SK-N-SH treated with all-trans-retinoic acid at 6 μM for 48 hours (cell line): ENCODE measurements around the gene PF4V1.

Experiments
- ATAC-seq: fragments of 200-7000 bp; cut with Tn5 transposase; 3 replicates; pipeline ENCODE4 v1.9.1; 2020; ENCODE audit warnings: mild to moderate bottlenecking, moderate library complexity
- ARNTL ChIP-seq: fragments of 450-650 bp; formaldehyde crosslinking; IDR thresholded peaks from 2 replicates; pipeline ENCODE4 v1.5.0; 2020; ENCODE audit warnings: low read depth, mild to moderate bottlenecking, moderate library complexity, borderline replicate concordance
- BACH2 ChIP-seq: fragments of 250-450 bp; sonication (Bioruptor Pico); IDR thresholded peaks from 2 replicates; pipeline ENCODE4 v1.9.0; 2021; ENCODE audit warnings: mild to moderate bottlenecking, borderline replicate concordance
- CSDC2 ChIP-seq: fragments of 250-450 bp; sonication (Bioruptor Pico); IDR thresholded peaks from 2 replicates; pipeline ENCODE4 v1.5.0; 2020; ENCODE audit warnings: mild to moderate bottlenecking, moderate library complexity
- ESRRG ChIP-seq: fragments of 250-450 bp; sonication (Bioruptor Pico); IDR thresholded peaks from 2 replicates; pipeline ENCODE4 v1.6.1; 2021; ENCODE audit warnings: mild to moderate bottlenecking
- GLIS3 ChIP-seq: fragments of 250-450 bp; sonication (Bioruptor Pico); IDR thresholded peaks from 2 replicates; pipeline ENCODE4 v1.5.0; 2020; ENCODE audit warnings: mild to moderate bottlenecking, moderate library complexity
- ISL1 ChIP-seq: fragments of 250-450 bp; sonication (Bioruptor Pico); IDR thresholded peaks from 2 replicates; pipeline ENCODE4 v2.1.2; 2022; ENCODE audit warnings: mild to moderate bottlenecking, moderate library complexity
- RARB ChIP-seq: fragments of 250-450 bp; sonication (Bioruptor Pico); IDR thresholded peaks from 2 replicates; pipeline ENCODE4 v1.8.0; 2021; ENCODE audit warnings: mild to moderate bottlenecking, moderate library complexity
- TCF4 ChIP-seq: fragments of 250-450 bp; sonication (Bioruptor Pico); IDR thresholded peaks from 2 replicates; pipeline ENCODE4 v1.8.0; 2021; ENCODE audit warnings: mild to moderate bottlenecking, moderate library complexity, borderline replicate concordance
- TOX ChIP-seq: fragments of 250-450 bp; sonication (Bioruptor Pico); IDR thresholded peaks from 2 replicates; pipeline ENCODE4 v1.8.0; 2021; ENCODE audit warnings: mild to moderate bottlenecking, moderate library complexity, borderline replicate concordance
- ZC3H10 ChIP-seq: fragments of 250-450 bp; sonication (Bioruptor Pico); IDR thresholded peaks from 2 replicates; pipeline ENCODE4 v1.5.1; 2021; ENCODE audit warnings: mild to moderate bottlenecking, moderate library complexity
- ZFP30 ChIP-seq: fragments of 450-650 bp; formaldehyde crosslinking; IDR thresholded peaks from 2 replicates; pipeline ENCODE4 v1.5.0; 2022; ENCODE audit warnings: mild to moderate bottlenecking, moderate library complexity
- ZNF565 ChIP-seq: fragments of 450-650 bp; formaldehyde crosslinking; conservative IDR thresholded peaks from 2 replicates; pipeline ENCODE4 v1.5.0; 2020; ENCODE audit warnings: low read depth, mild to moderate bottlenecking, moderate library complexity
- ZNF70 ChIP-seq: fragments of 450-650 bp; formaldehyde crosslinking; IDR thresholded peaks from 2 replicates; pipeline ENCODE4 v1.5.0; 2020; ENCODE audit warnings: mild to moderate bottlenecking, moderate library complexity
- ZNF8 ChIP-seq: fragments of 450-650 bp; formaldehyde crosslinking; IDR thresholded peaks from 2 replicates; pipeline ENCODE4 v1.5.0; 2020; ENCODE audit warnings: mild to moderate bottlenecking, moderate library complexity
- TF ChIP-seq, protein P1 (sequence below): fragments of 250-450 bp; sonication (Bioruptor Pico); IDR thresholded peaks from 2 replicates; pipeline ENCODE4 v1.5.0; 2020; ENCODE audit warnings: mild to moderate bottlenecking, moderate library complexity
- TF ChIP-seq, protein P2 (sequence below): fragments of 250-450 bp; sonication (Bioruptor Pico); IDR thresholded peaks from 2 replicates; pipeline ENCODE4 v1.8.0; 2020; ENCODE audit warnings: mild to moderate bottlenecking, moderate library complexity, borderline replicate concordance
- TF ChIP-seq, protein P3 (sequence below): fragments of 250-450 bp; sonication (Bioruptor Pico); IDR thresholded peaks from 2 replicates; pipeline ENCODE4 v1.8.0; 2021; ENCODE audit warnings: low read depth, mild to moderate bottlenecking, moderate library complexity, borderline replicate concordance

Gene PF4V1

DNA sequence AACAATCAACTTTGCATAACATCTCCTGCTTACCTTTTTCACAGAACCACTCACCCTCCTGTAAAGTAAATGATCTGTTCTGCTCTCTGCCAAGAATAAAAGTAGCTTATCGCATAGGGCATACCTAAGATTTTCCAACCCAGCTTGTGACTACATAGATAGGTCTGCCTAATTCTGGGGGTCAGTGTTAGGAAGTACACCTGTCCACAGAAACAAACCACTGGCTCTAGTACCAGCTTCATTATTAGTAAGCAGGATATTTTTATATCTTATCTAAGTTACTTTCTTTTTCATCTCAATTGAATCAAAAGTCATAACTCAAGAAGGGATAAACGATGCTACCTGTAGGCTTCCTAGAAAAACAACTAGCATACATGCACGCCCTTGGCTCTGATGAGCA, 39.9 kb downstream of the PF4V1 start (continued):
- no peak for TF ChIP-seq ZFP30 (CRISPR knock-in tag)
- no peak for TF ChIP-seq TCF4

DNA sequence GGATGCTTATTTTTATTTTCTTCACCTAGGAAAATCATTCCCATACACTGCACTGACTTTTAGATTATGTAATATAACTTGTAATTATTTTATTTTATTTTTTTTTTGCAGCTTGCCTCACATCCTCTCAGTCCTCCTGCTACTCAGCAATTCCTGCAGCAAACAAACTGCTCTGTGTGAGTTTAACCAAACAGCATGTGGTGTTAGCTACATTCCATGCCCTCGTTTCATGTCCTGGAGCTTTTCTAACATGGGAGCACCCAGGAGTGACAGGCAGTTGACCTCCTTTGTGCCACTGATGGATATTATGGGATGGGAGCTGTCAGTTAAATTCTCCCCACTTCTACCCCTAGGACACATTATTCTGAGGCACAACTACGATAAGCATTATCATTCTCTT, 40.9 kb downstream of the PF4V1 start:
- ATAC-seq, result no peak
- no peak for TF ChIP-seq ISL1
- no peak for TF ChIP-seq BACH2 (CRISPR knock-in tag)
- TF ChIP-seq RARB (CRISPR knock-in tag), result no peak
- TF ChIP-seq, protein P1, sequence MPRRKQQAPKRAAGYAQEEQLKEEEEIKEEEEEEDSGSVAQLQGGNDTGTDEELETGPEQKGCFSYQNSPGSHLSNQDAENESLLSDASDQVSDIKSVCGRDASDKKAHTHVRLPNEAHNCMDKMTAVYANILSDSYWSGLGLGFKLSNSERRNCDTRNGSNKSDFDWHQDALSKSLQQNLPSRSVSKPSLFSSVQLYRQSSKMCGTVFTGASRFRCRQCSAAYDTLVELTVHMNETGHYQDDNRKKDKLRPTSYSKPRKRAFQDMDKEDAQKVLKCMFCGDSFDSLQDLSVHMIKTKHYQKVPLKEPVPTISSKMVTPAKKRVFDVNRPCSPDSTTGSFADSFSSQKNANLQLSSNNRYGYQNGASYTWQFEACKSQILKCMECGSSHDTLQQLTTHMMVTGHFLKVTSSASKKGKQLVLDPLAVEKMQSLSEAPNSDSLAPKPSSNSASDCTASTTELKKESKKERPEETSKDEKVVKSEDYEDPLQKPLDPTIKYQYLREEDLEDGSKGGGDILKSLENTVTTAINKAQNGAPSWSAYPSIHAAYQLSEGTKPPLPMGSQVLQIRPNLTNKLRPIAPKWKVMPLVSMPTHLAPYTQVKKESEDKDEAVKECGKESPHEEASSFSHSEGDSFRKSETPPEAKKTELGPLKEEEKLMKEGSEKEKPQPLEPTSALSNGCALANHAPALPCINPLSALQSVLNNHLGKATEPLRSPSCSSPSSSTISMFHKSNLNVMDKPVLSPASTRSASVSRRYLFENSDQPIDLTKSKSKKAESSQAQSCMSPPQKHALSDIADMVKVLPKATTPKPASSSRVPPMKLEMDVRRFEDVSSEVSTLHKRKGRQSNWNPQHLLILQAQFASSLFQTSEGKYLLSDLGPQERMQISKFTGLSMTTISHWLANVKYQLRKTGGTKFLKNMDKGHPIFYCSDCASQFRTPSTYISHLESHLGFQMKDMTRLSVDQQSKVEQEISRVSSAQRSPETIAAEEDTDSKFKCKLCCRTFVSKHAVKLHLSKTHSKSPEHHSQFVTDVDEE, result no peak
- TF ChIP-seq, protein P2, sequence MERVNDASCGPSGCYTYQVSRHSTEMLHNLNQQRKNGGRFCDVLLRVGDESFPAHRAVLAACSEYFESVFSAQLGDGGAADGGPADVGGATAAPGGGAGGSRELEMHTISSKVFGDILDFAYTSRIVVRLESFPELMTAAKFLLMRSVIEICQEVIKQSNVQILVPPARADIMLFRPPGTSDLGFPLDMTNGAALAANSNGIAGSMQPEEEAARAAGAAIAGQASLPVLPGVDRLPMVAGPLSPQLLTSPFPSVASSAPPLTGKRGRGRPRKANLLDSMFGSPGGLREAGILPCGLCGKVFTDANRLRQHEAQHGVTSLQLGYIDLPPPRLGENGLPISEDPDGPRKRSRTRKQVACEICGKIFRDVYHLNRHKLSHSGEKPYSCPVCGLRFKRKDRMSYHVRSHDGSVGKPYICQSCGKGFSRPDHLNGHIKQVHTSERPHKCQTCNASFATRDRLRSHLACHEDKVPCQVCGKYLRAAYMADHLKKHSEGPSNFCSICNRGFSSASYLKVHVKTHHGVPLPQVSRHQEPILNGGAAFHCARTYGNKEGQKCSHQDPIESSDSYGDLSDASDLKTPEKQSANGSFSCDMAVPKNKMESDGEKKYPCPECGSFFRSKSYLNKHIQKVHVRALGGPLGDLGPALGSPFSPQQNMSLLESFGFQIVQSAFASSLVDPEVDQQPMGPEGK (CRISPR knock-in tag), result no peak
- TF ChIP-seq ZNF8 (CRISPR knock-in tag), result no peak
- TF ChIP-seq TOX (CRISPR knock-in tag), result no peak
- no peak for TF ChIP-seq TCF4
- no peak for TF ChIP-seq ZFP30 (CRISPR knock-in tag)

DNA sequence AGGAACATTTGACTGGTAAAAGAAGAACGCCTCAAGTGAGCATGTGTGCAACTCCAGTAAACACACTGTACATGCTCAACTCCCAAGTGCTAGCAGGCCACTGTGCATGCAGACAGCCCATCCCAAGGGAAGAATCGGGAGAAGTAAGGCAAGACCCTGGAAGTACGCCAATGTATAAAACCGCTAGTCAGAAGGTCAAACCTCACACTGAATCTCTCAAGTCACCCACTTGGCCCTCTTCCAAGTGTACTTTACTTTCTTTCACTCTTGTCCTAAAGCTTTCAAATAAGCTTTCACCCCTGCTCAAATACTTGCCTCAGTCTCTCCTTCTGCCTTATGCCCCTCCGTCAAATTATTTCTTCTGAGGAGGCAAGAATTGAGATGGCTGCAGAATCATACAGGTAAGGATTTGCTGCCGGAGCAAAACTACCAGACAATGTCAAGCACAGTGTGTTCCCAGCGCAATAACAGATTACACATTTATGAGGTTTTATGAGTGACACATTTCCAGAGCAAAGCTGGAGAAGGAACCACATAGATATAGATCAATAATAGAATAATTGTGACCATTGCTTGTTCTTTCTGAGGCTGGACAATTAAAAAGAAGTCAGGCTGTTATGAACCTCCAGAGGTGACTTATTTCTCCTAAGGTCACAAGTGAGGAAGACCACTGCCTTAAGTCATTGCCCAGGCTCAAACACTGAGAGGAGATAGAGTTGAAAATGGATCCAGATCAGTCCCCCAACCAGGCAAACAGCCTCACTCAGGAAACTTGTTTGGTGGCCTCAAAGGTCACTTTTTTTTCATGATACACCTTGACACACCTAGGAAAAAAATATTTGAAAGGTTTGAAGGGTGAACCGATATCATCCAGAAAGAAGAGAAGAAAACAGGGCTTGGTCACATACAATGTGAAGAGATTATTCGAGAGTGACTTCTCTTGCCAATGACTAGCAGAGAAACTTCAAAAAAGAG, 42.4 kb downstream of the PF4V1 start:
- ATAC-seq, result no peak
- TF ChIP-seq, protein P2 (CRISPR knock-in tag), result no peak
- TF ChIP-seq, all 23 proteins: peak for 0

DNA sequence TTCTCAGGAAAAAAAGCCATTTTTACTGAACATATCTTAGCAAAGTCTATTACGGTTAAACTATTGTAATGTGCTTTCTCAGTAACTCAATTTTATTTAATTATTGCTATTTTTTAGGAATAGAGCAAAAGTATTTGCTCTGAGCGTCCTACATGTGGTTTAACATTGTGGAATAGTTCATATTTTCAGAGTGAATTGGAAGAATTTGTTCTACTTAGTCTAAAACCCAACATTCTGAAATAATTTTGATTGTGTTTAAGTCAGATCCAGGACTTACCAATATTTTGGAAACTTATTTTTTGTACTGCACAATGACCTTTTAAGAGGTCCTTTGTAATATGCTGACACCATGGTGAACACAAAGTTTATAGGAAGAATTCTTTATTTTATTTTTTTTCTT, 43.3 kb downstream of the PF4V1 start:
- TF ChIP-seq, protein P1, result no peak
- TF ChIP-seq ISL1, result no peak
- TF ChIP-seq, protein P3, sequence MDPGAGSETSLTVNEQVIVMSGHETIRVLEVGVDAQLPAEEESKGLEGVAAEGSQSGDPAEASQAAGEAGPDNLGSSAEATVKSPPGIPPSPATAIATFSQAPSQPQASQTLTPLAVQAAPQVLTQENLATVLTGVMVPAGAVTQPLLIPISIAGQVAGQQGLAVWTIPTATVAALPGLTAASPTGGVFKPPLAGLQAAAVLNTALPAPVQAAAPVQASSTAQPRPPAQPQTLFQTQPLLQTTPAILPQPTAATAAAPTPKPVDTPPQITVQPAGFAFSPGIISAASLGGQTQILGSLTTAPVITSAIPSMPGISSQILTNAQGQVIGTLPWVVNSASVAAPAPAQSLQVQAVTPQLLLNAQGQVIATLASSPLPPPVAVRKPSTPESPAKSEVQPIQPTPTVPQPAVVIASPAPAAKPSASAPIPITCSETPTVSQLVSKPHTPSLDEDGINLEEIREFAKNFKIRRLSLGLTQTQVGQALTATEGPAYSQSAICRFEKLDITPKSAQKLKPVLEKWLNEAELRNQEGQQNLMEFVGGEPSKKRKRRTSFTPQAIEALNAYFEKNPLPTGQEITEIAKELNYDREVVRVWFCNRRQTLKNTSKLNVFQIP (CRISPR knock-in tag), result no peak
- no peak for TF ChIP-seq ARNTL (CRISPR knock-in tag)
- TF ChIP-seq ZC3H10 (CRISPR knock-in tag), result no peak
- TF ChIP-seq RARB (CRISPR knock-in tag), result no peak
- no peak for TF ChIP-seq ESRRG (CRISPR knock-in tag)
- no peak for TF ChIP-seq ZNF70 (CRISPR knock-in tag)
- no peak for TF ChIP-seq ZNF565 (CRISPR knock-in tag)
- TF ChIP-seq CSDC2 (CRISPR knock-in tag), result no peak
- TF ChIP-seq GLIS3, result no peak
- ATAC-seq, result no peak
